ENCODE results near the gene ZDHHC11.
A peak's percentile ranks its signal among the peaks of the same experiment; 100 is the strongest.

ZDHHC11 gene, protein sequence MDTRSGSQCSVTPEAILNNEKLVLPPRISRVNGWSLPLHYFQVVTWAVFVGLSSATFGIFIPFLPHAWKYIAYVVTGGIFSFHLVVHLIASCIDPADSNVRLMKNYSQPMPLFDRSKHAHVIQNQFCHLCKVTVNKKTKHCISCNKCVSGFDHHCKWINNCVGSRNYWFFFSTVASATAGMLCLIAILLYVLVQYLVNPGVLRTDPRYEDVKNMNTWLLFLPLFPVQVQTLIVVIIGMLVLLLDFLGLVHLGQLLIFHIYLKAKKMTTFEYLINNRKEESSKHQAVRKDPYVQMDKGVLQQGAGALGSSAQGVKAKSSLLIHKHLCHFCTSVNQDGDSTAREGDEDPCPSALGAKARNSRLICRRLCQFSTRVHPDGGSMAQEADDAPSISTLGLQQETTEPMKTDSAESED

DNA sequence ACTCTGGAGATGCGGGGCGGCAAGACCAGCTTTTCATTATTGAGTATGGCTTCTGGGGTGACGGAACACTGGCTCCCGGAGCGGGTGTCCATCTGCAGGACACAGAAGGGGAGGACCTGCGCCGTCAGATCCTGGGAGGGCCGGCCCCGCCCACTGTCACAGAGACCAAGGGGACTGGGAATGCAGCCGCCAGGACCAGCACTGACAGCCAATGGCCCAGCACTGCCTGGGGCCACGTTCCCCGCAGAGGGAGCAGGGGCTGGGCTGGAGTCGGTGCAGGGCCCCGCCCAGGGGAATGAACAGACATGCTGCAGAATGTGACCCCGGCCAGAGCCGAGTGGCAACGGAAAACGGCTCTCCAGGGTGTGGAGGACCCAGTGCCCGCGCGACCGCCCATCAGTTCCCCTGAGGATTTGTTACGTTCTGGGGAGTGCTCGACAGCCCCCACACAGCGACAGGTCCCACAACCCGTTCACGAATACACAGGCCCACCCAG lies at the start of gene ZDHHC11:
ZDHHC11 (minus strand) TSS at position 476 of the 496 bp plus-strand sequence; CDS start at position 92, 384 bp downstream.
- DNase-seq (ENCODE audit: low read depth in 2 of 2): no peak

DNA sequence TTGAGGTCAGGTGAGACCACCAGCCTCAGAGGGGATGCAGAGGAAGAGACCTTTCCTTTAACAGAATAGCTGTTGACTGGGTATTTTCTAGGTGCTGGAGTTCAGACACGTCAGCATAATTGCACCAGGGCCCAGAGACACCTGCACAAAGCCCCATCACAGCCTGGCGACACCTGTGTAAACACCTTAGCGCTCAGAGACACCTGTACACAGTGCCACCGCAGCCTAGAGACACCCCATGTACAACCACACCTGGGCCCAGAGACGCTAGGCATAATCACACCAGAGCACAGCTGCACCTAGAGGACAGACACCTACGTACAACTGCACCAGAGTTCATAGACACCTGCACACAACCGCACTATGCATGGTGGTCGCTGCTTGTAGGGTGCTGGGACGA lies 42.9 kb upstream of the ZDHHC11 start:
- no peak for DNase-seq (ENCODE audit: low read depth in 2 of 2)

DNA sequence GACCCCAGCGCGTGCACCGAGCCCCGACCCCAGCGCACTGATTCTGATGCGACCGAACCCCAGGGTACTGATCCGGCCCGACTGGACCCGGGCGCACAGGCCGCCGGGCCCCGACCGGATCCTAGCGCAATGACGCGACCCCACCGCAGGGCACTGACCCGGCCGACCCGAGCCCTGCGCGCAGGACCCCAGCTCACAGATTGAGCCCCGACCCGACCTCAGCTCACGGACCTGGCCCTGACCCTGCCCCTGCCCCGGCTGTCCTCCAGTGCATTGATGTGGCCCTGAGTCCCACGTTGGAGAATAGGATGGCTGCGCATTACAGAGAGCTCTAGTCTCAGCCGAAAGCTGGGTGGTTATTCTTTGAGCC lies 42.3 kb upstream of the ZDHHC11 start:
- DNase-seq (ENCODE audit: low read depth in 2 of 2): no peak

DNA sequence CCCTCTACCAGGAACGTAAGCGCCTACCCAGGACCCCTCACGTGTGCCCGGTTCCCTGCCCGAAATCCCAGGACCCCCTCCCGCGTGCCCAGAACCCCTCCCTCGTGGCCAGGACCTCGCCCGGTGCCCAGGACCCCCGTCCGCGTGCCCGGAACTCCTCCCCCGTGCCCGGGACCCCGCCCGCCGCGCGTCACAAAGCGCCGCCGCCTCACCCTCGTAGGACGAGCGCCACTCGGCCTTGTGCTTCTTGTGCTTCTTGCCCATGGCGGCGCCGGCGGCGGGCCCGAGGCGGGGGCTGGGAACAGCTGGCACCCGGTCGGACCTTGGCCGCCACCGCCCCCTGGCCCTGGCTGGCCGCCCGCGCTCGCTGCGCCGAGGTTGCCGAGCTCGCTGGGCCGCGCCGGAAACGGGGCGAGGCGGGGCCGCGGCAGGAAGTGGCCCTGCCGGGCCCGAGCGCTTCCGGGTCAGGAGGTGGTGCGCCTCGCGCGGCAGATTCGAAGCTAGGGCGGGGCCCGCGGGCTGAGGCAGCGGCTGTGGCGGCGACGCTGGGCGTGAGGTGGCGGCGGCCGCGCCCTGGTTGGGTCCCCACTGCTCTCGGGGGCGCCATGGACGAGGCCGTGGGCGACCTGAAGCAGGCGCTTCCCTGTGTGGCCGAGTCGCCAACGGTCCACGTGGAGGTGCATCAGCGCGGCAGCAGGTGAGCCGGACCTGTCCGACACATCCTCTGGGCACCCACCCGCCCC lies 41.8 kb upstream of the ZDHHC11 start, which contains the start of the genes BRD9 and TRIP13:
BRD9 (minus strand) TSS at position 408 of the 743 bp plus-strand sequence; CDS start at position 264, 144 bp downstream.
TRIP13 (plus strand) TSS at position 491 of the 743 bp plus-strand sequence; CDS start at position 606, 115 bp downstream.
- DNase-seq (ENCODE audit: low read depth in 2 of 2): peak; percentile 57 to 71

DNA sequence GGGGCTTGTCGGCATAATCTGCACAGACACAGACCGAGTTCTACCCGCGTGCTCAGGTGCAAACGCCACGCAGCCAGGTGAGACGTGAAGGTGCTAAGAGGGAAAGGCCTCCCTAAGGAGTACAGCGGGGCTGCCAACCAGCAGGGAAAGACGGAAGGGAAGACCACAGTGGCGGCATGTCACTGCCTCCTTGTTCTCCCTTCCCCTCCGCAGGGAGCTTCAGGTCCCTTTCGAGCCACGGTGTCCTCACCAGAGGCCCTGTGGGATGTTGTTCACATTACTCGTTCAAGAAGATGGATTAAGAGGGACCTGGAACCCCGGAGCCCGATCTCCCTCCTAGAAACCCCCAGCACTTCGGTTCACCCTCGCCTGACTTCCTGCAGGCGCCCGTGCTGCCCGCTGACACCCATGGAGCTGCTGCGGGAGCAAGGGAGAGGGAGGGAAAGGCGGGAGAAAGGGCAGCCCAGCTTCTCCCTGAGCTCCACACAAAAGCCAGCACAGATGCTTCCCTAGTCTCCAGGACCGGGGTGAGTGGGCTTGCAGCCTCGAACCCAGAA lies 41.1 kb upstream of the ZDHHC11 start:
- no peak for DNase-seq (ENCODE audit: low read depth in 2 of 2)

DNA sequence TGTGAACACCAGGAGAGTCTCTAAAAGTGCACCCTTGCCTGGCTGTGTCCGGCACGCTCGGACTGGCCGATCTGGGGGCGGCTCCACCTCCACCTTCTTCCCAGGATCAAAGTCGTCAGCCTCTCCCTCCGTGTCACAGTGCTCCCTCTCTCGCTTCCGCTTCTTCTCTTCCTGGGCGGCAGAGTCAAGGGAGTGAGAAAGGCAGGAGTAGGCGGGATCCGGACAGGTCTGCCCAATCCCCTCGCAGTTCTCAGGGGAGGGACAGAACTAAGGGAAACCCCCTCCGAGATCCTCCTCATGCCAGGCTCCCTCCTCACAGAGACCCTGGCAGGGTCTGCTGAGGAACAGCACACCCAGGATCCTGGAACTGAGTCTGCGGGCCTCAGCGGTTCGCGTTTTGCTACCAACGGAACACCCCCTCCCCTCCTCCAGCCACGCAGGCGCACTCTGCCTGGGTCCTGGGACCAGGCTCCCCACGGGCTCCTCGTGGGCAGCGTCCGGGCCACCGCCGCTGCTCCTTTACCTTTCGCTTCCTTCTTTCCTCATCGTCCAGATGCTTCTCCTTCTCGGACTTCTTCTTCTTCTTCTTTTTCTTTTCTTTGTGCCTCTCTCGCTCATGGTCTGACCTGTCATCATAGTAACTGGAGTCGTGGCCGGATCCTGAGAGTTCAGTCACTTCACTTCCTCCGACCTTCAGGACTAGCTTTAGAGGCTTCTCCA lies 40.5 kb upstream of the ZDHHC11 start:
- no peak for DNase-seq (ENCODE audit: low read depth in 2 of 2)

DNA sequence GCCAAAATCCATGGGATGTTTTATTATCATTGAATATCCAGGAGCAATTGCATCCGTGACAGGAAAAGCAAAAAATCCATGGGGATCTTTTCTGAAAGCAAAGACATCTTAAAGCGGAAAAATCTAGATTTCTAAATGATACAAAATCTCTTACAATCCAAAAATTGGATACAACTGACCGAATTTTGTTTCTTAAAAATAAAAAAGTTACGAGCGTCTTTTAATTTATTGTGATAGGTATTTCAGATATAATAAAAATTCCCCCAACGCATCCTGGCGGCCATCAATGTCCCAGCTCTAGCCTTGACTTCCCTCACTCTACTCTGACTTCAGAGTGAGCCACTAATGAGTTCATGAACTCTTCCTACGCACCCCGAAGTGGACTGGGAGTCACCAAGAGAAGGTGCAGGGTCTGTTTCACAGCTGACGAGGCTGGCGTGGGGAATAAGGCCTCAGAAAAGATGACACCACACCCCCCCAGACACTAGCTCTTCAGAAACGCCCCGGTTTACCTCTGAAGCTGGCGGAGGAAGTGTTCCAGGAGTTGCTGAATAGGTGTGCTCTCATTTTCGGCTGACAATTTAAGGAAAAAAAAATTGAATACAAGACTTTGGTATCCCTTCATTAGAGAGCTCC lies 38.4 kb upstream of the ZDHHC11 start:
- no peak for DNase-seq (ENCODE audit: low read depth in 2 of 2)

DNA sequence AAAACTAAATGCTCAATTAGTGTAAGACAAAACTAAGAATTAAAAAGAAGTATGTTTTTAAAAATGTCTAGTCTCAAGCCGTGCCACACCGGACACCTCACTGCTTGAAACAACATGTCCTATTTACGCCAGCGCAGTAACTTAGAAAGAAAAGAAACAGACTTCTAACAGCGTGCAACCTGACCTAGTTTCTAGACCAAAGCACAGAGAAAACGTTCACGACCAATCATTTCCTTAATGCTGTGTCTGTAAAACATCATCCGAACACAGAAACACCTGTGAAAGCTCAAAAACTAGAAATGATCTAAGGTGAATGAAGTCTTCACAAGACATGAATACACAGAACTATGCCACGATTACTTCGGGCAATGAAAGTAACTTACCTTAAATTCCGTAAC lies 37.9 kb upstream of the ZDHHC11 start:
- no peak for DNase-seq (ENCODE audit: low read depth in 2 of 2)

DNA sequence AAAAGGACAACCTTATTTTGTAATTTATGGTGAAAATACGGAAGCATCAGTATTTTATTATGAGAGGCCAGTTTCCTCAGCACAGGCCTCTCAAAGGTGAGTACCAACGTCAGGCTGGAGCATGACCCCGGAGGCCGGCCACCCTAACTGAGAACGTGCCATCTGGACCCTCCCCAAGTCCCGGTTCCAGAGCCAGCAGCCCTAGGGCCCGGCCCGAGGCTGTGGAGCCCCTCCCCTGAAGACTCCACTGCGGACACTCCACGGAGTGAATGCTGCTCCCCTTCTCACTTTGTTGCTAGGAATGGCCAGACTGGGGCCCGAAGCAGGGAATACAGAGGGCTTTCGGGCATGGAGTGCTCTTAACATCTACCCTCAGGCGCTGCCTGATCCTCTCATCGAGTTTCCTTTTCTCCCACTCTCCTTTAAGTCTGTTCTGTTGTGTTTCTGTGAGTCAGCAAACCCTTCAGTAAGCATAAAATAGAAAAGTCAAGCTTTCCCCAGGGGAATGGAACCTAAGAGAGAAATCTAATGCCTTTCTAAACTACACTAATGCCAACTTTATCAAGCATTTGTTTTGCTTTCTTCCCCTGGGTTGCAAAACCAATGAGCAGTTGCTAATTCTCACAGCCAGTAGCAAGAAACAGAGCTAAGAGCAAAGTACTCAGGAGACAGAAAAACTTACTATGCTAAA lies 37.3 kb upstream of the ZDHHC11 start:
- DNase-seq (ENCODE audit: low read depth in 2 of 2): no peak

DNA sequence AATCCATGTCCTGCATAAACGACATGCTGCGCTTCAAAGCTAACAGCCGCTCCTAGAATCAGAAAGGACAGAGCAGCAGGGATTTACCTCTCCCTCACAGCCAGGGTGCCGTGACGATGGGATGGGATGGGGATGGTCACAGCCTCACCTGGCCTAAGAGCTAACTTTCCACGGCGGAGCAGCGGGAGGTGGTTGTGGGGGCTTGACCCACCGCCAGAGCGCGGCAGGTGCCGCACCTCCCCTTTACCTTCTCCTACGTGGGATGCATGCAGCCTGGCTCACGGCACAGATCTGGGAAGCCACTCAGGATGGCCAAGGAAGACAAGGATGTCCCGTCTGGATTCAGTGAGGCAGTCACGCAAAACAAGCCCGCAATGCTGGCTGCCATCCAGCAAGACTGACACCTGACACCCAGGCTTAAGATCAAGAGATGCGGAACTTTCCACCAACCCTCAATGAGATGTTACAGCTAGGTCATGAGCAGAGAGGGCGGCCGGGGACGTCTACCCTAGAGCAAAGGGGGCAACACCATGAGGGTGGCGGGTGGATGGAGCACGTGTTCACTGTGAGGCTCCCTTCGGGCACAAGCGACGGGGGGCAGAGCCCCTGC lies 36.0 kb upstream of the ZDHHC11 start:
- no peak for DNase-seq (ENCODE audit: low read depth in 2 of 2)

DNA sequence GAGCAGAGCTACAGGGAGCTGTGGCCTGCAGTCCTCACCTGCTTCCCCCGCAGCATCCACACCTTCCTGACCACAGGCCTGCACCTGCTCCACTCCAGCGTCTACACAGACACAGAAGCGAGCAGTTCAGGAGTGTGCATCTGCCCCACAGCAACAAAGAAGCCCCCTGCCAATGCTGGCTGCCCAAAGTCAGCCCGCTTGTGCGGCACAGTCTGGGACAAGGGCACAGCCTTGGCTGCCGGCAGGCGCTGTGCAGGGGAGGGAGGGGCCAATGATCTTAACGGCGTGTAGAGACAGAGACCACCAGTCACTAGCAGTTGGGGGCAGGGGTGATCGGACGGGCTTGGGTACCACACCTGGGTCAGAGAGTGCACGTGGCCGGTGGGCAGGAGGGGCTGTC lies 35.2 kb upstream of the ZDHHC11 start:
- no peak for DNase-seq (ENCODE audit: low read depth in 2 of 2)

DNA sequence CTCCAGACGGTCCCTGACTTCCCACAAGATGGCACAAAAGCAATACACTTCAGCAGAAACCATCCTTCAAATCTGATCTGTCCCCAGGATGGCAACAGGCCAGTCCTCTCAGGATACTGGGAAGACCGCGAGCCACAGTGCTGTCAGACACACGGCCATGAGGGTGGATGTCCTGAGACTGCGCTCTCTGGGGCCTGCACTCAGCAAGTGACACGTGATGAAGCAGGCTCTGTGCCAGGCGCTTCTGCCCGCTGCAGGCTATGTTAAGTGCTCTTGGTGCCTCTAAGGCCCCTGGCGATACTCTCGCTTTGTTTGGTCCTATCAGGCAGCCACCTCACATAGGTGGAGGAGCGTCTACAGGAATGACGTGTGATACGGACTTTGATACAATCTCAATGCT lies 34.7 kb upstream of the ZDHHC11 start:
- no peak for DNase-seq (ENCODE audit: low read depth in 2 of 2)

DNA sequence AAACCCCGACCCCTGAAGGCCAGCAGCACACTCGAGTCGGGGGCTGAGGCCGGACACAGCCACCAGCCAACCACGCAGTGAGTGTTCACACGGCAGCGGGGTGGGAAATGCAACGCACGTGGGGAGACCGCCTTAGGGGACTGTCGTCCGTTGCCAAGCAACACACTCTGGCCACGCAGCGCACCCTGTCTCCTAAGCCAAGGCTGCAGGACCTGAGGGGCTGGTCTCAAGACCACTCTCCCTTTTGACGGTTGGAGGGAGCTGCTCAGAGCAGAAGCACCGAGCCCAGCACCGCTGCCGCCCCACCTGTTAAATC lies 34.3 kb upstream of the ZDHHC11 start:
- DNase-seq (ENCODE audit: low read depth in 2 of 2): no peak

DNA sequence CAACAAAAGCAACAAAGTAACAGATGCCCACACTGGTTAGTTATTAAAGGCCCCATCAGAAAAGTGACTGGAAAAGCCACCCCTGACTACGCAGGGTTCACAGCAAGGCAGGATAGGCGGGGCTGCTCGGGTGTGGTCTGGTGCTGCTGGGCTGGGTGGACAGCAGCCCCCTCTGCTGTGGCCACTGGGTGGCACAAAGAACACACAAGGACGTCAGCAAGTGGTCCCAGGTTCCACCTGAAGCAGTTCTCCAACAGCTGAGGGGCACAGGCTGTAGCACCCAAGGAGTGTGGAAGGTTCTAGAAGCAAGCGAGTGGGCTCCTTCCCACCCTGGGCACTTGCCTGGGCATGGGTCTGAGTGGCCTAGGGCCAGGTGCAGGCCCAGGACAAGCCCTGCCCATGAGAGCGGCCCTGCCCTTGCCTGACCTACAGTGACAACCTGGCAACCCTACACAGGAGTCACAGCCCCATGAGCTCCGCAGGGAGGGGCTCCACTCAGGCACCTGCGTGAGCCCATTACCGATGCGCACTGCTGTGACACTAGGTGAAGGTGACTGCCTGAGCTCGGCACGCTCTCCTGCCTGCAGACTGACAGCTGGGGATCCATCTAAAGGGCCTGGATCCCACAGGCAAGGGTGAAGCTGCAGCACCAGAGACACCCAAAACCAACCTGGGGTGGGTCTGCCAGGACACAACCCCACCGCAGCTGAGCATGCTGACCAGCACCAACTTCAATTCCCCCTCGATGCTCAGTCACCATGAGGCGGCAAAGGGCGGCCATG lies 33.8 kb upstream of the ZDHHC11 start:
- DNase-seq (ENCODE audit: low read depth in 2 of 2): no peak

DNA sequence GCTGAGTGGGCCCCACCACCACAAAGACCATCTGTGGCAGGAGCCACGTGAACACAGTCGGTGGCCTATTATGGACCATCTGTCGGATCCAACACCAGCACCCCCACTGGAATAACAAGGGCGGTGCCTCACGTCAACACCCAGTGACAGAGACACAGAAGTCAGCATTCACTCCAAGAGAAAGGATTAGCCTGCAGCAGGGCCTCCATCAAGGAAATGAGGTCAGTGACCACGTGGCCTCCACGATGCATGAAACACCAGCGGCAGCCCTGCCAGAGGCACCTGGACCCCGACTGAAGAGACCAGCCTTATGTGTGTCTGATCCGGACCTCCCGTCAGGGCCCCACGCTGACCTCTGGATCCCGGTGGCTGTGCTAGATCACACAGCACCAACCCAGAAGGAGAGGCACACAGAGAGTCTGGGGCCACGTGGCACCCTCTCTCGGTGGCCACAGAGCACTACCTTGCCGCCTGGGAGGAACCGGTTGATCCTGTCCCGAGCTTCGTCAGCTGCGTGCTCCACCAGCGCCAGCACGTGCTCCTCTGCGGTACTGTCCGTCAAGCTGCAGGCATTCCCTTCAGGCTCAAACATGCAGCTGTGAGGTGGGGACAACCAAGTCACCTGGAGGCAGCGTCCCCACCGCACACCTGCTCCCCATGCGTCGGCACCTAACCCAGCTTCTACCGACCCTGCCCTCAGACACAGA lies 32.8 kb upstream of the ZDHHC11 start:
- no peak for DNase-seq (ENCODE audit: low read depth in 2 of 2)

DNA sequence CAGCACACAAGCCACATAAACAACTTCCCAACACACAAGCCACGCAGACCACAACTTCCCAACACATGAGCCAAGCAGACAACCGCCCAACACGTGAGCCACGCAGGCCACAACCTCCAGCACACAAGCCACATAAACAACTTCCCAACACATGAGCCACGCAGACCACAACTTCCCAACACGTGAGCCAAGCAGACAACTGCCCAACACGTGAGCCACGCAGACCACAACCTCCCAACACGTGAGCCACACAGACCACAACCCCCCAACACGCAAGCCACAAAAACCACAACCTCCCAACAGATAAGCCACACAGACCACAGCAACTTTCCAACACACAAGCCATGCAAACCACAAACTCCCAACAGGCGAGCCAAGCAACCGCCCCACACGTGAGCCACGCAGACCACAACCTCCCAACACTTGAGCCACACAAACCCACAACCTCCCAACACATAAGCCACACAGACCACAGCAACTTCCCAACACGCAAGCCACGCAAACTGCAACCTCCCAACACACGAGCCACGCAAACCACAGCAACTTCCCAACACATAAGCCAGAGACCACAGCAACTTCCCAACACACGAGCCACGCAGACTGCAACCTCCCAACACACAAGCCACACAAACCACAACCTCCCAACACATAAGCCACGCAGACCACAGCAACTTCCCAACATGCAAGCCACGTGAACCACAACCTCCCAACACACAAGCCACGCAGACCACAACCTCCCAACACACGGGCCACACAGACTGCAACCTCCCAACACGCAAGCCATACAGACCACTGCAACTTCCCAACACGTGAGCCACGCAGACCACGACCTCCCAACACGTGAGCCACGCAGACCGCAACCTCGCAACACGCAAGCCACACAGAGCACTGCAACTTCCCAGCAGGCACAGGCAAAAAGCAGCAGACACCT lies 31.7 kb upstream of the ZDHHC11 start:
- no peak for DNase-seq (ENCODE audit: low read depth in 2 of 2)

DNA sequence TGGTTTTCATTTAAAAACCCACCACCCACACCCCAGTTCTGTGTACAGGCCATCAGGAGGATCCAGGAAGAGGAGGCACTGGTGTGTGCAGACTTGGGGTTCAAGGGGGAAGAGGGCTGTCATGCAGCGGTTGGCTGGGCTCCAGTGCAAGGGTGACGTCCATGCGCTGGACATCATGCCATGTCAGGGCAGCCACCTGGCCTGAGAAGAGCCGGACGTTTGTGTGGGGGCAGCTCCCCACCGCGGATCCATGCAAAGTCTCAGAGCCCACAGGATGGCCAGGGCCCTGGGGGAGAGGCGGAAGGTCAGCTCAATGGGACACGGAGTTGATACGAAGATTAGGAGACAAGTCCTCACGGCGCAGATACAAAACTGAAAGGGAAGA lies 30.8 kb upstream of the ZDHHC11 start:
- DNase-seq (ENCODE audit: low read depth in 2 of 2): no peak

Measured in stimulated activated CD8-positive, alpha-beta memory T cell treated with anti-CD3 and anti-CD28 coated beads, Interleukin-2, amount 100 ng/mL, for 1 hour (primary cell).